HG03196 (cell line): ENCODE data around the gene ANKDD1B.

ENCODE experiments used
- ATAC-seq: cut with Tn5 transposase; IDR thresholded peaks from one replicate; pipeline ENCODE4 v1.9.1; 2021; ENCODE audit not compliant: unreplicated experiment

ANKDD1B gene

GRCh38 chr5:75616371-75616881 is 5.2 kb downstream of the ANKDD1B start:
- no peak for ATAC-seq

- no peak for ATAC-seq
Measured at GRCh38 chr5:75616971-75617621, 5.8 kb downstream of the ANKDD1B start.

- ATAC-seq: no peak
Measured at GRCh38 chr5:75617736-75618352, 6.6 kb downstream of the ANKDD1B start.

GRCh38 chr5:75620184-75620959 is 9.1 kb downstream of the ANKDD1B start:
- no peak for ATAC-seq

GRCh38 chr5:75622564-75622963 is 11.3 kb downstream of the ANKDD1B start:
- ATAC-seq: no peak

GRCh38 chr5:75623846-75624245 is 12.6 kb downstream of the ANKDD1B start:
- ATAC-seq: no peak

- ATAC-seq: no peak
Measured at GRCh38 chr5:75626959-75627358, 15.7 kb downstream of the ANKDD1B start.

- ATAC-seq: no peak
Measured at GRCh38 chr5:75627801-75628200, 16.5 kb downstream of the ANKDD1B start.

GRCh38 chr5:75630875-75631274 is 19.6 kb downstream of the ANKDD1B start:
- no peak for ATAC-seq

- no peak for ATAC-seq
Measured at GRCh38 chr5:75632321-75632720, 21.1 kb downstream of the ANKDD1B start.

GRCh38 chr5:75637949-75638348 is 26.7 kb downstream of the ANKDD1B start:
- ATAC-seq: no peak

GRCh38 chr5:75639535-75640311 is 28.5 kb downstream of the ANKDD1B start:
- ATAC-seq: no peak

GRCh38 chr5:75640395-75640794 is 29.1 kb downstream of the ANKDD1B start:
- no peak for ATAC-seq

- ATAC-seq: no peak
Measured at GRCh38 chr5:75640826-75641225, 29.6 kb downstream of the ANKDD1B start.

- ATAC-seq: no peak
Measured at GRCh38 chr5:75648712-75649111, 37.5 kb downstream of the ANKDD1B start.

GRCh38 chr5:75651575-75652238 is 40.5 kb downstream of the ANKDD1B start:
- no peak for ATAC-seq

GRCh38 chr5:75653521-75653920 is 42.3 kb downstream of the ANKDD1B start:
- no peak for ATAC-seq

GRCh38 chr5:75654693-75655295 is 43.5 kb downstream of the ANKDD1B start:
- no peak for ATAC-seq

- no peak for ATAC-seq
Measured at GRCh38 chr5:75656311-75657003, 45.2 kb downstream of the ANKDD1B start.
